ENCODE measurements around the gene COL27A1. TPM values are rescaled to one million over a fixed set of nuclear protein-coding genes. Genes with fewer than 3 reads are reported as not detected.
A peak's percentile ranks its signal among the peaks of the same experiment; 100 is the strongest.

Gene COL27A1
- total and polyA plus RNA-seq, 2 donors (not counting 3 experiments of a cell fraction or from before 2014, with no cell fraction given) = 14.7 to 49.1 TPM

DNA sequence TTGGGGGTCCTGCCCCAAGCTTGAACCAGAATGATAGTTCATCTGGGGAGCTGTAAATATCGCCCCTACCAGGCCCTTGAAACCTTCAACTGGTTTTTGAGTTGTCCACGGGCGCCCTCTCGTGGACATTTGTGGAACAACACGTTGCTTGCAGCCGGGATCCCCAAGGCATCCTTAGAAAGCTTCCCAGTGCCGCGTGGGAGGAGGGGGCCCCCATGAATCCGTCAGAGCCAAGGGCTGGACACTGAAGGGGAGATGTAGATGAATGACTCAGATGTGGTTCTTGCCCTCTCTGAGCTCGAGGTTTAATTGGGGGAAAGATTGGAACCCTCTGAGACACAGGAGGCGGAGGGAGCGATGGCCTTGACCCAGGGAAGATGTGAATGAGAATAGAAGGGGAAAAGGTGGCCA lies 135.7 kb downstream of the COL27A1 start:
- dilution Hi-C loops (cut with MboI; ENCODE audit: extremely low pct_ligation_motif_present, low sequenced_read_pairs) (loop anchor here (25.0 kb wide), 1 partner anchor 204 kb away; the partner anchor contains the start of genes AMBP and KIF12), intact Hi-C loops (cut with micrococcal nuclease) (loop anchor here (1.0 to 5.0 kb wide), 4 partner anchors 136 to 554 kb away; partner anchors contain the start of gene COL27A1)
- H3K9me3 ChIP-seq (replicated peaks; ENCODE audit: control insufficient read depth, insufficient read depth, low read length) = no peaks in the 10 kb centered on the region
- H3K4me3 ChIP-seq (replicated peaks in 1 of 3; ENCODE audit: insufficient read depth in 1 of 3, low read depth in 1 of 3, low read length in 3 of 3) = no peak overlapping the region
- POLR2A ChIA-PET = interaction anchor here (0.6 kb wide), 1 partner anchor 130 kb away, joined by 3 read pairs; no protein-coding TSS in a partner anchor
- H3K27me3 ChIP-seq (ENCODE audit: control insufficient read depth in 2 of 2, insufficient read depth in 2 of 2, low read length in 2 of 2) = no peaks in the 10 kb centered on the region
- H3K4me2 ChIP-seq (ENCODE audit: insufficient read depth, low read length) = no peak overlapping the region
- peak; percentile 72 for DNase-seq (ENCODE audit: low read depth, low spot score)
- no TSS peak for BruUV-seq (replicated peaks)
- CTCF ChIA-PET = interaction anchor here (0.7 to 4.8 kb wide), 64 partner anchors 9 to 554 kb away, joined by 3 to 277 read pairs (median 6); partner anchors contain the start of genes AMBP, COL27A1 and KIF12
- FAIRE-seq = peak; percentile 79
- H3K36me3 ChIP-seq (ENCODE audit: control insufficient read depth in 2 of 2, extremely low read depth in 1 of 2, insufficient read depth in 2 of 2, low read length in 2 of 2) = peaks cover 4 to 6% of the 10 kb centered on the region in 2 experiments
- no peaks in the 10 kb centered on the region for H4K20me1 ChIP-seq (replicated peaks; ENCODE audit: control insufficient read depth, extremely low read depth, insufficient read depth, low read length)
- no peak overlapping the region for H3K9ac ChIP-seq (replicated peaks; ENCODE audit: extremely low read depth, insufficient read depth, low read length)
- H3K27ac ChIP-seq (ENCODE audit: insufficient read depth, low read depth, low read length) = no peak overlapping the region
- H3K4me1 ChIP-seq (ENCODE audit: control insufficient read depth, extremely low read depth, insufficient read depth, low read length) = no peaks in the 10 kb centered on the region
- peak; percentile 21 for TF ChIP-seq MAX (IDR thresholded peaks at IDR 0.05; ENCODE audit: insufficient read depth, insufficient read length)
- TF ChIP-seq, protein P1, sequence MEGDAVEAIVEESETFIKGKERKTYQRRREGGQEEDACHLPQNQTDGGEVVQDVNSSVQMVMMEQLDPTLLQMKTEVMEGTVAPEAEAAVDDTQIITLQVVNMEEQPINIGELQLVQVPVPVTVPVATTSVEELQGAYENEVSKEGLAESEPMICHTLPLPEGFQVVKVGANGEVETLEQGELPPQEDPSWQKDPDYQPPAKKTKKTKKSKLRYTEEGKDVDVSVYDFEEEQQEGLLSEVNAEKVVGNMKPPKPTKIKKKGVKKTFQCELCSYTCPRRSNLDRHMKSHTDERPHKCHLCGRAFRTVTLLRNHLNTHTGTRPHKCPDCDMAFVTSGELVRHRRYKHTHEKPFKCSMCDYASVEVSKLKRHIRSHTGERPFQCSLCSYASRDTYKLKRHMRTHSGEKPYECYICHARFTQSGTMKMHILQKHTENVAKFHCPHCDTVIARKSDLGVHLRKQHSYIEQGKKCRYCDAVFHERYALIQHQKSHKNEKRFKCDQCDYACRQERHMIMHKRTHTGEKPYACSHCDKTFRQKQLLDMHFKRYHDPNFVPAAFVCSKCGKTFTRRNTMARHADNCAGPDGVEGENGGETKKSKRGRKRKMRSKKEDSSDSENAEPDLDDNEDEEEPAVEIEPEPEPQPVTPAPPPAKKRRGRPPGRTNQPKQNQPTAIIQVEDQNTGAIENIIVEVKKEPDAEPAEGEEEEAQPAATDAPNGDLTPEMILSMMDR (IDR thresholded peaks at IDR 0.05; ENCODE audit: extremely low read depth in 1 of 2, insufficient read depth in 1 of 2, low read depth in 1 of 2, low read length in 2 of 2) = peak; percentile 77 to 79
- TF ChIP-seq JUN (IDR thresholded peaks at IDR 0.05; ENCODE audit: borderline replicate concordance, insufficient read depth, insufficient read length, low read depth) = no peak
- H3K79me2 ChIP-seq (ENCODE audit: control insufficient read depth, insufficient read depth, low read length) = no peaks in the 10 kb centered on the region
- H2AFZ ChIP-seq (ENCODE audit: low read depth, low read length) = no peak overlapping the region
- H3K9me1 ChIP-seq (replicated peaks; ENCODE audit: control insufficient read depth, extremely low read depth, insufficient read depth, low read length) = no peaks in the 10 kb centered on the region

Data from endothelial cell of umbilical vein (primary cell).